BJ (cell line): ENCODE measurements around the gene CAMK4. TPM values are rescaled to one million over a fixed set of nuclear protein-coding genes. Genes with fewer than 3 reads are reported as not detected.

Source experiments
- CTCF ChIA-PET: fragments of 350-600 bp; formaldehyde crosslinking; extraction: SDS; loops from one replicate; lab custom pipeline; 2021; ENCODE audit warnings: antibody characterized with exemption, inconsistent platforms; lab: Yijun Ruan, JAX
- POLR2A ChIA-PET: fragments of 300-600 bp; sonication (Branson Sonifier 250); formaldehyde crosslinking; extraction: SDS; loops from one replicate; lab custom pipeline; 2021; ENCODE audit warnings: antibody characterized with exemption; lab: Charles Lee
- DNase-seq: peaks from one replicate; pipeline ENCODE4 v3.0.0-alpha.2; 2011; ENCODE audit warnings: low read depth
- H3K27me3 ChIP-seq: 2 replicates; pipeline ENCODE4 v1.6.0; 2011; ENCODE audit warnings: low read length; ENCODE audit not compliant: control insufficient read depth, insufficient read depth
- H3K36me3 ChIP-seq: 2 replicates; pipeline ENCODE4 v1.5.1; 2011; ENCODE audit warnings: low read length; ENCODE audit not compliant: control insufficient read depth, insufficient read depth
- H3K4me3 ChIP-seq: 2 replicates; pipeline ENCODE4 v1.5.1; 2011; ENCODE audit warnings: low read depth, mild to moderate bottlenecking, control low read depth, low read length
- polyA plus RNA-seq: library from polyadenylated mRNA; depleted of rRNA; stranded (reverse); fragments of >200 nt; gene quantifications from 2 replicates; pipeline ENCODE4 v1.2.3, GENCODE V29; 2011
- TF ChIP-seq, protein P1 (sequence below): IDR thresholded peaks from 2 replicates; pipeline ENCODE4 v1.5.1; 2011; ENCODE audit warnings: low read depth, mild to moderate bottlenecking, control low read depth, inconsistent platforms, low read length, moderate library complexity; ENCODE audit not compliant: insufficient read depth

Gene CAMK4
- polyA plus RNA-seq, 1 experiment: 0.78 TPM

DNA sequence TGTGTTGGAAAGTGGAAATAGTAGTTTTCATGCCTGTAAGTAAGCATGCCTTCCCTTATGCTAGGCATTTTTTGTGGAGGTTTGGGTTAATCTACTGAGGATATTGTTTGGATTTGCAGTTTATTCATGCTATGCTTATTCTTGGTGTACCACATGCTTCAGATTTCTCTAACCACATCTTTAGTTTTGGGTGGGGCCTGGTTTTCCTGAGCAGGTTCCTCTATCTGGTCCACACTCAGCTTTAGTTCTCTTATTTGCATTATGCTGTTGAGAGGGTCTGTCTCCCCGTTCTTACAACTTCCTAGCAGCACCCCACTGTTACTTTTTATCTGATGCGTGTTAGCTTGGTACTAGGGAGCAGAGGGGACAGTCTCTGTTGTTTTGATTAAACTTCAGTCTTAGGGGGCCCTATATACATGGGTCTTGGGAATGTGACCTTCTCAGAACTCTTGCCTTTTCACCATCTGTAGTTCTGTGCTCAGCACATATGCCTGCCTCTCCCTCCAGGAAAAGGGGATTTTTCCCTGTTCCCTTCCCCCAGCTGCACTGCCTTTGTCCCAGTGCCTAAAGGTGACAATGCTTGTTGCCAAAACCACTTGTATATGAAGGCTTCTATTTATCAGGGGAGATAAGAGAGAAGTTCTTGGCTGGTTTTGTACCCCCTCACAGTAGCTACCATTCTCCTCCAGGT lies 10.0 kb upstream of the CAMK4 start:
- ChIA-PET CTCF (interaction anchor here (0.5 kb wide), 1 partner anchor 16 kb away, joined by 3 read pairs; no protein-coding TSS in a partner anchor), POLR2A (no interaction called here)
- no peaks in the 10 kb centered on the region for H3K36me3 ChIP-seq
- H3K27me3 ChIP-seq: no peaks in the 10 kb centered on the region
- no peak overlapping the region for H3K4me3 ChIP-seq
- TF ChIP-seq, protein P1, sequence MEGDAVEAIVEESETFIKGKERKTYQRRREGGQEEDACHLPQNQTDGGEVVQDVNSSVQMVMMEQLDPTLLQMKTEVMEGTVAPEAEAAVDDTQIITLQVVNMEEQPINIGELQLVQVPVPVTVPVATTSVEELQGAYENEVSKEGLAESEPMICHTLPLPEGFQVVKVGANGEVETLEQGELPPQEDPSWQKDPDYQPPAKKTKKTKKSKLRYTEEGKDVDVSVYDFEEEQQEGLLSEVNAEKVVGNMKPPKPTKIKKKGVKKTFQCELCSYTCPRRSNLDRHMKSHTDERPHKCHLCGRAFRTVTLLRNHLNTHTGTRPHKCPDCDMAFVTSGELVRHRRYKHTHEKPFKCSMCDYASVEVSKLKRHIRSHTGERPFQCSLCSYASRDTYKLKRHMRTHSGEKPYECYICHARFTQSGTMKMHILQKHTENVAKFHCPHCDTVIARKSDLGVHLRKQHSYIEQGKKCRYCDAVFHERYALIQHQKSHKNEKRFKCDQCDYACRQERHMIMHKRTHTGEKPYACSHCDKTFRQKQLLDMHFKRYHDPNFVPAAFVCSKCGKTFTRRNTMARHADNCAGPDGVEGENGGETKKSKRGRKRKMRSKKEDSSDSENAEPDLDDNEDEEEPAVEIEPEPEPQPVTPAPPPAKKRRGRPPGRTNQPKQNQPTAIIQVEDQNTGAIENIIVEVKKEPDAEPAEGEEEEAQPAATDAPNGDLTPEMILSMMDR: no peak
- DNase-seq: no peak

DNA sequence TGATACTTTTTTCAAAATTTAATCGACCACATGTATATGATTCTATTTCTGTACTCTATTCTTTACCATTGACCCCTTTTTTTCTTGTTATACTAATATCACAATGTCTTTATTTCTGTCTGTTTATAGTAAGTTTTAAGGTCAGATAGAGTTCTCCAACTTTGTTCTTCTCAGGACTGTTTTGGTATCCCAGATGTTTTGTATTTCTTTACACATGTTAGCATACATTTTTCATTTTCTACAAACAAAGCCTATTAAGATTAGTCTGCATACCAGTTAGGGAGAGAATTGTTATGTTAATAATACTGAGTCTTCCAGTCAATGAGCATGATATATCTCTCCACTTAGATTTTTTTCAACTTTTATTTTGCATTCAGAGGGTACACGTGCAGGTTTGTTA lies 8.2 kb upstream of the CAMK4 start:
- H3K4me3 ChIP-seq: no peak overlapping the region
- no peak for DNase-seq
- POLR2A ChIA-PET: no interaction called here
- CTCF ChIA-PET: no interaction called here
- no peaks in the 10 kb centered on the region for H3K27me3 ChIP-seq
- H3K36me3 ChIP-seq: no peaks in the 10 kb centered on the region
- TF ChIP-seq, protein P1: no peak

DNA sequence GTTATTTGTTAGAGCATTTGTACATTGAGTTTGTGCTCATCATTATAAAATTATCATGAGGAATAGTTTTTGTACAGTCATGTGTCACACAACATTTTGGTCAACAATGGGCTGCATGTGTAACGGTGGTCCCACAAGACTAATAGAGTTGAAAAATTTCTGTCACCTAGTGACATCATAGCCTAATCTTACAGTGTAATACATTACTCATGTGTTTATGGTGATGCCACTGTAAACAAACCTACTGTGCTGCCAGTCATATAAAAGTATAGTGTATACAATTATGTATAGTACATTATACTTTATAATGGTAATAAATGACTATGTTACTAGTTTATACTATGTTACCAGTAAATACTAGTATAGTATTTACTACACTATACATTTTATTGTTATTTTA lies 3.0 kb upstream of the CAMK4 start:
- H3K4me3 ChIP-seq: no peak overlapping the region
- CTCF ChIA-PET: no interaction called here
- TF ChIP-seq, protein P1: no peak
- no peaks in the 10 kb centered on the region for H3K36me3 ChIP-seq
- no peak for DNase-seq
- POLR2A ChIA-PET: no interaction called here
- peaks cover 2% of the 10 kb centered on the region; the same call in 1 of the 2 replicates for H3K27me3 ChIP-seq

DNA sequence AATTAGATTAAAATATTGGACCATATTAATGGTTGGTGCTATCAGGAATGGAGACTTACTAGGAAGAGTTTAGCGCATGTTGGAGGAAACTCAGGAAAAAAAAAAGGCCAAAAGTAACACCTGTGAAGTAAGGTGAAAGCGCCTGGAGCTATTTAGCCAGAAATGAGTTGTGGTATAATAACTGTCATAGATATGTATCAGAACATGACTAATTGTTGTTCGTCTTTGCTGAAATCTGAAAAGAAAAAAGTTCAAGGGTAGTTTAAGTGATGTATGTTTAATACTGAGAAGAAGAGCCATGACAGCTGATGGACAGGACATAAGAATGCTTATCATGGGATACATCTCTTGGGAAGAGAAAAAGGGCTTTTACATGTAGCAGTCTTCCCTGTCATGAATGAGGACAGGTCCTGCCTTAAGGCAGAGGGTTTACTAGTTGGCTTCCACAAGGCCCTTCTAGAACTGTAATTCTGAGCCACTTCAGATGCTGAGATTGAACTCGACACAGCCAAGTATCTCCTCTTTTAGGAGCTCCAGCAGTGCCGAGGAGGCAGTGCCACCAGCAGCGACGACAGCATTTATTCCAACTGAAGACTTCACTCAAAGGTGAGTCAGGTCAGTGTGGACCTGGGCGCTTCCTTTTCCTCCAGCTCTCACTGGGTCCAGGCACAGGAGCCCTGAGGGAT lies 940 bp upstream of the CAMK4 start:
- no peaks in the 10 kb centered on the region for H3K36me3 ChIP-seq
- TF ChIP-seq, protein P1: no peak
- no peak for DNase-seq
- H3K4me3 ChIP-seq: peak overlapping the region; percentile 63
- POLR2A ChIA-PET: no interaction called here
- CTCF ChIA-PET: interaction anchor here (0.6 to 1.4 kb wide), 3 partner anchors 10 to 1531 kb away, joined by 3 to 4 read pairs (median 3); no protein-coding TSS in a partner anchor
- peaks cover 2% of the 10 kb centered on the region; the same call in 1 of the 2 replicates for H3K27me3 ChIP-seq
